GM12872 (cell line): ENCODE measurements around the gene MTURN.

Experiments
- CTCF ChIP-seq: IDR thresholded peaks from 3 replicates; pipeline ENCODE4 v1.5.1; 2011; ENCODE audit warnings: low read depth, mild to moderate bottlenecking, low read length, moderate library complexity; ENCODE audit not compliant: insufficient read depth

The MTURN gene

GRCh38 chr7:30093420-30093952 is 41.3 kb upstream of the MTURN start:
- TF ChIP-seq CTCF: no peak

- TF ChIP-seq CTCF: no peak
These were observed 32.5 kb upstream of the MTURN start for GRCh38 chr7:30102281-30102680.

GRCh38 chr7:30104157-30104556 is 30.6 kb upstream of the MTURN start:
- TF ChIP-seq CTCF: no peak

- no peak for TF ChIP-seq CTCF
These were observed 22.6 kb upstream of the MTURN start for GRCh38 chr7:30112103-30112713.

GRCh38 chr7:30113144-30113543 is 21.6 kb upstream of the MTURN start:
- no peak for TF ChIP-seq CTCF

GRCh38 chr7:30114536-30115238 is 20.1 kb upstream of the MTURN start:
- TF ChIP-seq CTCF: no peak

GRCh38 chr7:30115709-30116297 is 19.0 kb upstream of the MTURN start:
- TF ChIP-seq CTCF: no peak
